ENCODE results near the gene ZNF837.

Gene ZNF837

DNA sequence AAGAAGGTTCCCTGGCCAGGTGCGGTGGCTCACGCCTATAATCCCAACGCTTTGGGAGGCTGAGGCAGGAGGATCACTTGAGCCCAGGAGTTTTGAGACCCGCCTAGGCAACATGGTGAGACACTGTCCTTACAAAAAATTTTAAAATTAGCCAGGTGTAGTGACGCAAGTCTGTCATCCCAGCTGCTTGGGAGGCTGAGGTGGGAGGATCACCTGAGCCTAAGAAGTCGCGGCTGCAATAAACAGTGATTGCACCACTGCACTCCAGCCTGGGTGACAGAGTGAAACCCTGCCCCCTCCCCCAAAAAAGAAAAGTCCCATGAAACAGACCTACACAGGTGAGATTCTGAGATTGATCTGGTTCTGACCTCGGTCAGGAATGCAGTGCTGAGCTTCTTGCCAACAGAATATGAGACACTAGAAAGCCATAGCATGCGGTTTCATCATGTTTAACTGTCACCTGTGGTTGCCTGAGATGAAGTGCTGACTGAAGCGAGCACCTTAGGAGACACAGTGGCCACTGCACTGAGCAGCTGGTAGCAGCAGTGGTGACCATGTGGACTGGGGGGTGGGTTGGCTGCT lies 25.5 kb downstream of the ZNF837 start:
- ChIA-PET POLR2A (no interaction called here), CTCF (interaction anchor here (1.5 kb wide), 1 partner anchor 165 kb away, joined by 4 read pairs; the partner anchor contains the start of gene ZBTB45)
- TF ChIP-seq, protein P1, sequence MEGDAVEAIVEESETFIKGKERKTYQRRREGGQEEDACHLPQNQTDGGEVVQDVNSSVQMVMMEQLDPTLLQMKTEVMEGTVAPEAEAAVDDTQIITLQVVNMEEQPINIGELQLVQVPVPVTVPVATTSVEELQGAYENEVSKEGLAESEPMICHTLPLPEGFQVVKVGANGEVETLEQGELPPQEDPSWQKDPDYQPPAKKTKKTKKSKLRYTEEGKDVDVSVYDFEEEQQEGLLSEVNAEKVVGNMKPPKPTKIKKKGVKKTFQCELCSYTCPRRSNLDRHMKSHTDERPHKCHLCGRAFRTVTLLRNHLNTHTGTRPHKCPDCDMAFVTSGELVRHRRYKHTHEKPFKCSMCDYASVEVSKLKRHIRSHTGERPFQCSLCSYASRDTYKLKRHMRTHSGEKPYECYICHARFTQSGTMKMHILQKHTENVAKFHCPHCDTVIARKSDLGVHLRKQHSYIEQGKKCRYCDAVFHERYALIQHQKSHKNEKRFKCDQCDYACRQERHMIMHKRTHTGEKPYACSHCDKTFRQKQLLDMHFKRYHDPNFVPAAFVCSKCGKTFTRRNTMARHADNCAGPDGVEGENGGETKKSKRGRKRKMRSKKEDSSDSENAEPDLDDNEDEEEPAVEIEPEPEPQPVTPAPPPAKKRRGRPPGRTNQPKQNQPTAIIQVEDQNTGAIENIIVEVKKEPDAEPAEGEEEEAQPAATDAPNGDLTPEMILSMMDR (IDR thresholded peaks at IDR 0.05; ENCODE audit: control extremely low read depth, extremely low read depth, low read depth, missing control alignments): no peak
- no peak for DNase-seq (ENCODE audit: extremely low spot score)

DNA sequence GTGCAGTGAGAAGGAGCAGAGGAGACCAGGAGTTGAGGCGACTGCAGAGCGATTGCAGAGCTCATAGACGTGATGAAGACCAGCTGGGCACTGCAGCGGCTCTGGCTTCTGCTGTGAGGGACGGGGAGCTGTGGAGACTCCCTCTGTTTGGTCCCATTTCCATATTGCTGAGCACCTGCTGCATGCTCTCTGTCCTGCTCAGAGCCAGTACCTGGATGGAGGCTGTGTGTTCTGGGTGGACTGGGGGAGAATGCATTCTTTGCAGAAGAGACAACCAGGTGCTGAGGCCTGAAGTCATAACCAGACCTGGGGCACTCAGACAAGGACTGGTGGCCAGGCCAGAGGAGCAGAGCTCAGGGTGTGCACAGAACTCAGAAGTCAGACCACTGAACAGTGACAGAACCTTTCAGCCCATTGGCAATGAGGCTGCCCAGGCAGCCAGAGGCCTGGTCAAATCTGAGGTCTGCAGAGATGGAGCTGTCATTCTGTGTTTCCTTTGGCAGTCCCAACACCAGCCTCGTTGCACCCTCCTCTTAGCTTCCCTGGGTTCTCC lies 26.3 kb downstream of the ZNF837 start:
- no peak for DNase-seq (ENCODE audit: extremely low spot score)
- CTCF ChIA-PET: interaction anchor here (1.5 kb wide), 1 partner anchor 165 kb away, joined by 4 read pairs; the partner anchor contains the start of gene ZBTB45
- POLR2A ChIA-PET: no interaction called here
- TF ChIP-seq, protein P1 (IDR thresholded peaks at IDR 0.05; ENCODE audit: control extremely low read depth, extremely low read depth, low read depth, missing control alignments): no peak

GRCh38 chr19:58353717-58354477 lies 26.9 kb downstream of the ZNF837 start:
- TF ChIP-seq, protein P1 (IDR thresholded peaks at IDR 0.05; ENCODE audit: control extremely low read depth, extremely low read depth, low read depth, missing control alignments): no peak
- no peak for DNase-seq (ENCODE audit: extremely low spot score)
- POLR2A ChIA-PET: no interaction called here
- CTCF ChIA-PET: interaction anchor here (1.5 kb wide), 1 partner anchor 166 kb away, joined by 4 read pairs; the partner anchor contains the start of gene ZBTB45

DNA sequence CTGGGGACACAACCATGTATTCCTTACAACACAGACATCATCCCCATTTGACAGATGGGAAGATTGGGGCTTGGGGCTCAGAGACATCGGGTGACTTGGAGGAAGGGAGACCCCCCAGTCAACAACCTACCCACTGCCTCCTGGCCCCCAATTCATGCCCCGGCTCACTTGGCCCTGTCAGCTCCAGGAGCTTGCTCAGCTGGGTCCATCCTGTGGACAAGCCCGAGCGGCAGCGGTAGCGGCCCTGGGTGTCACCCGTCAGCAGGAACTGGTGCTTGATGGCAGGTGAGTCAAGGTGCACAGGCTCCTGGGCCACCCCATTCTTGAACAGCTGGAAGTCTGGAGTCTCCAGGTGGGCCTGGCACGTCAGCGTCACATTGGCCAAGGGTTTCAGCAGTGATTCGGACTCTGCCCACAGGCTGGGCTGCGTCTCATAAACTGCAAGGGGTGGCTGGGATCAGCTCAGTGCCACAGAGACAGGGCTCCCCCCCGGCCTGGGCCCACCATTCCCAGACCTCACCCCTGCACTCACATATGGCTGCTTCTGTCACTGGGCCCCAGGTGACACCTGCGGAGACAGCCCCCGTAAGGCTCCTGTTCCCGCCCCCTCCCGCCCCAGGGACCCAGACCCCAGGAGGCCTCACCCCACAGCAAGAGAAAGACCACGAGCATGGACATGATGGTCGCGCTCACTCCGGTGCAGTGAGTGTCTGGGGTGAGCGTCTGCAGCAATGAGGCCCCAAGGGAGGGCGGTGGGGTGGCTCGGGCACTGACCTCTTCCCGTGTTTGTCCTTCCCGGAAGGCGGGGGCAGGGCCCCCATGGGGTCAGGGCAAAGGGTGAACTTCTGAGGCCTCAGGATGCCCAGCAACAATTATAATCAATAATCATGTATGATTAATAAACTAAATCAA lies 27.8 kb downstream of the ZNF837 start, which contains the start of gene A1BG:
A1BG (minus strand) TSS at position 733 of the 912 bp plus-strand sequence; CDS start at position 678, 55 bp downstream.
- TF ChIP-seq, protein P1 (IDR thresholded peaks at IDR 0.05; ENCODE audit: control extremely low read depth, extremely low read depth, low read depth, missing control alignments): no peak
- ChIA-PET CTCF (interaction anchor here (1.0 kb wide), 1 partner anchor 19 kb away, joined by 3 read pairs; no protein-coding TSS in a partner anchor), POLR2A (no interaction called here)
- no peak for DNase-seq (ENCODE audit: extremely low spot score)

GRCh38 chr19:58351990-58352755 lies 28.7 kb downstream of the ZNF837 start:
- ChIA-PET POLR2A (interaction anchor here (0.5 to 0.8 kb wide), 2 partner anchors 10 to 12 kb away, joined by 4 to 9 read pairs; partner anchors contain the start of gene ZNF497), CTCF (interaction anchor here (1.0 kb wide), 1 partner anchor 20 kb away, joined by 3 read pairs; no protein-coding TSS in a partner anchor)
- DNase-seq (ENCODE audit: extremely low spot score): no peak
- TF ChIP-seq, protein P1 (IDR thresholded peaks at IDR 0.05; ENCODE audit: control extremely low read depth, extremely low read depth, low read depth, missing control alignments): no peak

Data from GM10248 (cell line).